ENCODE results near the gene MAP4K1.
"Not testable (repeated sequence)": the region's sequence is repeated elsewhere in the genome, so short reads cannot be mapped to it uniquely, and the experiment has no call there.

MAP4K1 gene

GRCh38 chr19:38555200-38555599 is 62.6 kb downstream of the MAP4K1 start:
- no peak for DNase-seq (ENCODE audit: low read depth)
- no peak for TF ChIP-seq CTCF (conservative IDR thresholded peaks at IDR 0.05; ENCODE audit: control insufficient read depth, insufficient read depth, low read depth, low read length)
- H3K4me3 ChIP-seq (ENCODE audit: control insufficient read depth, low read depth, low read length) = no peak overlapping the region

DNA sequence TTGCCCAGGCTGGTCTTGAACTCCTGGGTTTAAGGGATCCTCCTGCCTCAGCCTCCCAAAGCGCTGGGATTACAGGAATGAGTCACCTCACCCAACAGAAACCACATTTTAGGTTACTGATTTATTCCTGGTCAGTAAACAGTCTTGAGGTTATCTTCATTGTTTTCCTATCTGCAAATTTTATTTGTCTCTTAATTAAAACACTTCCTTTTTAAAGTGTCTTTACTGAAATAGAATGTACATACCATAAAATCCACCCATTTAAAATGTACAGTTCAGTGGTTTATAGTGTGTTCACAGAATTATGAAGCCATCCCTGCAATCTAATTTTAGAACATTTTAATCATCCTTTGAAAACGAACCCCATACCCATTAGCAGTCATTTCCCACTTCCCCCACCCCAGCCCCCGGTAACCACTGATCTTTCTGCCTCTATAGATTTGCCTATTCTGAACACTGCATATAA is 63.0 kb downstream of the MAP4K1 start:
- no peak for TF ChIP-seq CTCF (conservative IDR thresholded peaks at IDR 0.05; ENCODE audit: control insufficient read depth, insufficient read depth, low read depth, low read length)
- DNase-seq (ENCODE audit: low read depth) = no peak
- no peak overlapping the region for H3K4me3 ChIP-seq (ENCODE audit: control insufficient read depth, low read depth, low read length)

GRCh38 chr19:38553239-38553638 is 64.5 kb downstream of the MAP4K1 start:
- DNase-seq (ENCODE audit: low read depth); H3K4me3 ChIP-seq (ENCODE audit: control insufficient read depth, low read depth, low read length): not testable (repeated sequence)

- H3K4me3 ChIP-seq (ENCODE audit: control insufficient read depth, low read depth, low read length) = no peak overlapping the region
- TF ChIP-seq CTCF (conservative IDR thresholded peaks at IDR 0.05; ENCODE audit: control insufficient read depth, insufficient read depth, low read depth, low read length) = no peak
- DNase-seq (ENCODE audit: low read depth) = no peak
Observed at GRCh38 chr19:38551450-38551813, 66.3 kb downstream of the MAP4K1 start.

GRCh38 chr19:38550376-38550775 is 67.4 kb downstream of the MAP4K1 start:
- no peak for DNase-seq (ENCODE audit: low read depth)
- no peak for TF ChIP-seq CTCF (conservative IDR thresholded peaks at IDR 0.05; ENCODE audit: control insufficient read depth, insufficient read depth, low read depth, low read length)
- no peak overlapping the region for H3K4me3 ChIP-seq (ENCODE audit: control insufficient read depth, low read depth, low read length)

DNA sequence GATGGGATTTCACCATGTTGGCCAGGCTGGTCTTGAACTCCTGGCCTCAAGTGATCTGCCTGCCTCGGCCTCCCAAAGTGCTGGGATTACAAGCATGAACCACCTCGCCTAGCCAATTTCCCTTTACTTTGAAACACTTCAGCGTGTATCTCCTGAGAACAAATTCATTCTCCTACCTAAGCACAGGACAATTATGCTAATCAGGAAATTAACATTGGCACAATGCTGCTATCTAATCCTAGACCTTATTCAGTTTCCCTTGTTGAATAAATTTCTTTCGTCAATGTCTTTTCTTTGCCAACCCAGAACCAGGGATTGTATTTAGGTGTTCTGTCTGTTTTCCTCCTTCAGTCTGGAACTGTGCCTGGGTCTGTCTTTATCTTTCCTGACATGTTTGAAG is 67.8 kb downstream of the MAP4K1 start:
- TF ChIP-seq CTCF (conservative IDR thresholded peaks at IDR 0.05; ENCODE audit: control insufficient read depth, insufficient read depth, low read depth, low read length) = no peak
- DNase-seq (ENCODE audit: low read depth) = no peak
- no peak overlapping the region for H3K4me3 ChIP-seq (ENCODE audit: control insufficient read depth, low read depth, low read length)

- H3K4me3 ChIP-seq (ENCODE audit: control insufficient read depth, low read depth, low read length) = no peak overlapping the region
- TF ChIP-seq CTCF (conservative IDR thresholded peaks at IDR 0.05; ENCODE audit: control insufficient read depth, insufficient read depth, low read depth, low read length) = no peak
- no peak for DNase-seq (ENCODE audit: low read depth)
Observed at GRCh38 chr19:38549061-38549460, 68.7 kb downstream of the MAP4K1 start.
